WTC11 (cell line): ENCODE results near the gene SLC2A4. TPM values are rescaled to one million over a fixed set of nuclear protein-coding genes. Genes with fewer than 3 reads are reported as not detected.

ENCODE experiments used
- ATAC-seq: fragments of 200-7000 bp; cut with Tn5 transposase; 2 replicates; pipeline ENCODE4 v1.10.0; 2021; ENCODE audit warnings: mild to moderate bottlenecking, moderate library complexity
- CTCF ChIA-PET: fragments of 300-600 bp; sonication (Branson Sonifier 250); formaldehyde crosslinking; loops from one replicate; lab custom pipeline; 2021; ENCODE audit warnings: antibody characterized with exemption; lab: Charles Lee
- POLR2A ChIA-PET: fragments of 350-600 bp; sonication (Branson Sonifier 250); formaldehyde crosslinking; loops from one replicate; lab custom pipeline; 2021; ENCODE audit warnings: antibody characterized with exemption; lab: Charles Lee
- DNase-seq: peaks from one replicate; pipeline ENCODE4 v3.0.0; 2021; ENCODE audit warnings: low spot score
- H3K27ac Mint-ChIP-seq: 2 replicates; pipeline ENCODE4 v1.8.0; 2021; ENCODE audit warnings: mixed read lengths
- H3K27me3 Mint-ChIP-seq: 2 replicates; pipeline ENCODE4 v1.8.0; 2021; ENCODE audit warnings: low read depth, mild to moderate bottlenecking, moderate library complexity, mixed read lengths
- H3K36me3 Mint-ChIP-seq: 2 replicates; pipeline ENCODE4 v1.8.0; 2021; ENCODE audit warnings: mixed read lengths
- H3K4me1 Mint-ChIP-seq: 2 replicates; pipeline ENCODE4 v1.8.0; 2022; ENCODE audit warnings: mixed read lengths
- H3K4me3 Mint-ChIP-seq: 2 replicates; pipeline ENCODE4 v1.8.0; 2021; ENCODE audit warnings: mild to moderate bottlenecking, moderate library complexity, mixed read lengths
- H3K9me3 Mint-ChIP-seq: 2 replicates; pipeline ENCODE4 v1.8.0; 2021; ENCODE audit warnings: mixed read lengths
- CTCF ChIP-seq: fragments of 200-600 bp; IDR thresholded peaks from 2 replicates; pipeline ENCODE4 v1.8.0; 2022; ENCODE audit warnings: antibody characterized with exemption
- EMX1 ChIP-seq: fragments of 250-450 bp; sonication (Bioruptor Pico); IDR thresholded peaks from 2 replicates; pipeline ENCODE4 v1.8.0; 2021; ENCODE audit warnings: mild to moderate bottlenecking
- GRHL2 ChIP-seq: fragments of 250-450 bp; sonication (Bioruptor Pico); IDR thresholded peaks from 2 replicates; pipeline ENCODE4 v1.8.0; 2022; ENCODE audit warnings: mild to moderate bottlenecking, moderate library complexity; ENCODE audit not compliant: insufficient replicate concordance, severe bottlenecking
- TP53 ChIP-seq: sonication (generic); formaldehyde crosslinking; IDR thresholded peaks from 2 replicates; pipeline ENCODE4 v1.8.1; 2023; ENCODE audit warnings: mild to moderate bottlenecking, missing genetic modification reagents
- ZNF138 ChIP-seq: sonication (generic); formaldehyde crosslinking; conservative IDR thresholded peaks from 2 replicates; pipeline ENCODE4 v1.8.1; 2022; ENCODE audit warnings: mild to moderate bottlenecking, moderate library complexity, missing genetic modification reagents
- ZNF416 ChIP-seq: fragments of 250-450 bp; sonication (Bioruptor Pico); IDR thresholded peaks from 2 replicates; pipeline ENCODE4 v1.9.0; 2021; ENCODE audit warnings: mild to moderate bottlenecking, inconsistent platforms
- total RNA-seq: library from RNA; stranded (reverse); gene quantifications from 3 replicates; pipeline ENCODE4 v1.2.3, GENCODE V29; 2021
- TF ChIP-seq, protein P1 (sequence below): sonication (generic); formaldehyde crosslinking; IDR thresholded peaks from 2 replicates; pipeline ENCODE4 v1.8.1; 2022; ENCODE audit warnings: missing genetic modification reagents, borderline replicate concordance
- TF ChIP-seq, protein P2 (sequence below): sonication (generic); formaldehyde crosslinking; IDR thresholded peaks from 2 replicates; pipeline ENCODE4 v1.8.1; 2023; ENCODE audit warnings: mild to moderate bottlenecking, missing genetic modification reagents, moderate library complexity
- TF ChIP-seq, protein P3 (sequence below): fragments of 250-450 bp; sonication (Bioruptor Pico); IDR thresholded peaks from 2 replicates; pipeline ENCODE4 v1.9.0; 2021; ENCODE audit warnings: mild to moderate bottlenecking
- TF ChIP-seq, protein P4 (sequence below): sonication (generic); formaldehyde crosslinking; IDR thresholded peaks from 2 replicates; pipeline ENCODE4 v1.8.1; 2022; ENCODE audit warnings: mild to moderate bottlenecking, missing genetic modification reagents, moderate library complexity, borderline replicate concordance
- TF ChIP-seq, protein P5 (sequence below): sonication (generic); formaldehyde crosslinking; IDR thresholded peaks from 2 replicates; pipeline ENCODE4 v1.8.0; 2022; ENCODE audit warnings: mild to moderate bottlenecking, missing genetic modification reagents

Gene SLC2A4
- total RNA-seq, 1 experiment from 2014 or later, result 6.4 TPM

GRCh38 chr17:7313088-7313889 is 31.8 kb downstream of the SLC2A4 start (continued):
- TF ChIP-seq, protein P1, sequence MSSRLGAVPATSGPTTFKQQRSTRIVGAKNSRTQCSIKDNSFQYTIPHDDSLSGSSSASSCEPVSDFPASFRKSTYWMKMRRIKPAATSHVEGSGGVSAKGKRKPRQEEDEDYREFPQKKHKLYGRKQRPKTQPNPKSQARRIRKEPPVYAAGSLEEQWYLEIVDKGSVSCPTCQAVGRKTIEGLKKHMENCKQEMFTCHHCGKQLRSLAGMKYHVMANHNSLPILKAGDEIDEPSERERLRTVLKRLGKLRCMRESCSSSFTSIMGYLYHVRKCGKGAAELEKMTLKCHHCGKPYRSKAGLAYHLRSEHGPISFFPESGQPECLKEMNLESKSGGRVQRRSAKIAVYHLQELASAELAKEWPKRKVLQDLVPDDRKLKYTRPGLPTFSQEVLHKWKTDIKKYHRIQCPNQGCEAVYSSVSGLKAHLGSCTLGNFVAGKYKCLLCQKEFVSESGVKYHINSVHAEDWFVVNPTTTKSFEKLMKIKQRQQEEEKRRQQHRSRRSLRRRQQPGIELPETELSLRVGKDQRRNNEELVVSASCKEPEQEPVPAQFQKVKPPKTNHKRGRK (CRISPR knock-in tag), result no peak
- TF ChIP-seq, protein P2, sequence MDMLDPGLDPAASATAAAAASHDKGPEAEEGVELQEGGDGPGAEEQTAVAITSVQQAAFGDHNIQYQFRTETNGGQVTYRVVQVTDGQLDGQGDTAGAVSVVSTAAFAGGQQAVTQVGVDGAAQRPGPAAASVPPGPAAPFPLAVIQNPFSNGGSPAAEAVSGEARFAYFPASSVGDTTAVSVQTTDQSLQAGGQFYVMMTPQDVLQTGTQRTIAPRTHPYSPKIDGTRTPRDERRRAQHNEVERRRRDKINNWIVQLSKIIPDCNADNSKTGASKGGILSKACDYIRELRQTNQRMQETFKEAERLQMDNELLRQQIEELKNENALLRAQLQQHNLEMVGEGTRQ, result no peak
- TF ChIP-seq, protein P3, sequence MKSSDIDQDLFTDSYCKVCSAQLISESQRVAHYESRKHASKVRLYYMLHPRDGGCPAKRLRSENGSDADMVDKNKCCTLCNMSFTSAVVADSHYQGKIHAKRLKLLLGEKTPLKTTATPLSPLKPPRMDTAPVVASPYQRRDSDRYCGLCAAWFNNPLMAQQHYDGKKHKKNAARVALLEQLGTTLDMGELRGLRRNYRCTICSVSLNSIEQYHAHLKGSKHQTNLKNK (CRISPR knock-in tag), result no peak
- TF ChIP-seq EMX1 (CRISPR knock-in tag), result peak; percentile 82
- TF ChIP-seq CTCF, result no peak
- TF ChIP-seq ZNF416 (CRISPR knock-in tag), result no peak
- TF ChIP-seq, protein P4, sequence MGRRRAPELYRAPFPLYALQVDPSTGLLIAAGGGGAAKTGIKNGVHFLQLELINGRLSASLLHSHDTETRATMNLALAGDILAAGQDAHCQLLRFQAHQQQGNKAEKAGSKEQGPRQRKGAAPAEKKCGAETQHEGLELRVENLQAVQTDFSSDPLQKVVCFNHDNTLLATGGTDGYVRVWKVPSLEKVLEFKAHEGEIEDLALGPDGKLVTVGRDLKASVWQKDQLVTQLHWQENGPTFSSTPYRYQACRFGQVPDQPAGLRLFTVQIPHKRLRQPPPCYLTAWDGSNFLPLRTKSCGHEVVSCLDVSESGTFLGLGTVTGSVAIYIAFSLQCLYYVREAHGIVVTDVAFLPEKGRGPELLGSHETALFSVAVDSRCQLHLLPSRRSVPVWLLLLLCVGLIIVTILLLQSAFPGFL (CRISPR knock-in tag), result no peak
- TF ChIP-seq ZNF138 (CRISPR knock-in tag), result no peak

DNA sequence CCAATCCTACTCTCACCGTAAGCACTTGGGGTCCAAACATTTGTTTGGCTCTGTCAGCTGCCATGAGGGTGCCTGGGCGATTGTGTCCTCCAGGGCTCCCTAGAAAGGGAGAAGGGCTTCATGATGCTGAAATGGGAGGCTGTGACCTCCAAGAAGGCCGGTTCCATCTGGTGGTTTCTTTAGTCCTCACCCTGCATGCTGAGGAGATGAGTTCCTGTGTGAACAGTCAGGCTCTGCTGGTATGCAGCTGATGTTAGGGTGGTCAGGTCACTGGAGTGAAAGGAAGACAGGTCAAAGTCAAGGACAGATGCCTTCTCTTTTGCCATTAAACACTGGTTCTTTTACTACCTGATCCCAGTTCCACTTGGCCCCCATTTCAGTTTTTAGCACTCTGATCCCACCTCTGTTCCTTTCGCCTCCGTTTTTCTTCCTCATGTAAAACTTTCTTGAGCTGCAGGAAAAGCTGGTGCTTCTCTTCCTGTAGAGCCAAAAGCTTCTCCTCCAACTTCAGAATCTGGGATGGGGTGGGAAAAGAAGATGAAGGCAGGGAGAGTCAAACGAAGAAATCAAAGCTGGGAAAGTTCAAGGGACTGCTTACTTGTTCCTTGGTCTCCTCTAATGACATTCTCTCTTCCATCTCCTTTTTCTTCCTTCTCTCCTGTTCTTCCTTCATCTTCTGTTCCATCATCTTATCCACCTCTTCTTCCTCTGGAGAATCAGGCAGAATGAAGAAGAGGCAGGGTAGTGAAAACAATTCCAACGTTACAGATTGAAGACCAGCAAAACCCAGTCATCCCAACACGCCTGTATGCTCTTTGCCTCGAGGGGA is 32.6 kb downstream of the SLC2A4 start:
- Mint-ChIP-seq H3K27me3 (no peaks in the 10 kb centered on the region), H3K9me3 (no peaks in the 10 kb centered on the region), H3K27ac (peak overlapping the region; percentile 95), H3K4me1 (peaks cover 38% of the 10 kb centered on the region), H3K4me3 (peak overlapping the region; percentile 73), H3K36me3 (peaks cover 58% of the 10 kb centered on the region)
- CTCF ChIA-PET, result interaction anchor here (0.8 to 3.3 kb wide), 15 partner anchors 15 to 275 kb away, joined by 3 to 19 read pairs (median 5); partner anchors contain the start of genes GABARAP, NEURL4, SLC2A4 and TMEM256
- POLR2A ChIA-PET, result interaction anchor here (1.3 to 3.9 kb wide), 4 partner anchors 15 to 246 kb away, joined by 3 to 21 read pairs (median 4); partner anchors contain the start of genes ACADVL, ACAP1, DLG4 and NEURL4
- TF ChIP-seq GRHL2 (CRISPR knock-in tag), result no peak
- TF ChIP-seq, protein P5, sequence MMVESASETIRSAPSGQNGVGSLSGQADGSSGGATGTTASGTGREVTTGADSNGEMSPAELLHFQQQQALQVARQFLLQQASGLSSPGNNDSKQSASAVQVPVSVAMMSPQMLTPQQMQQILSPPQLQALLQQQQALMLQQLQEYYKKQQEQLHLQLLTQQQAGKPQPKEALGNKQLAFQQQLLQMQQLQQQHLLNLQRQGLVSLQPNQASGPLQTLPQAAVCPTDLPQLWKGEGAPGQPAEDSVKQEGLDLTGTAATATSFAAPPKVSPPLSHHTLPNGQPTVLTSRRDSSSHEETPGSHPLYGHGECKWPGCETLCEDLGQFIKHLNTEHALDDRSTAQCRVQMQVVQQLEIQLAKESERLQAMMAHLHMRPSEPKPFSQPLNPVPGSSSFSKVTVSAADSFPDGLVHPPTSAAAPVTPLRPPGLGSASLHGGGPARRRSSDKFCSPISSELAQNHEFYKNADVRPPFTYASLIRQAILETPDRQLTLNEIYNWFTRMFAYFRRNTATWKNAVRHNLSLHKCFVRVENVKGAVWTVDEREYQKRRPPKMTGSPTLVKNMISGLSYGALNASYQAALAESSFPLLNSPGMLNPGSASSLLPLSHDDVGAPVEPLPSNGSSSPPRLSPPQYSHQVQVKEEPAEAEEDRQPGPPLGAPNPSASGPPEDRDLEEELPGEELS, result no peak
- no peak for TF ChIP-seq TP53 (CRISPR knock-in tag)
- no peak for ATAC-seq
- DNase-seq, result no peak
